Gastrocnemius medialis (tissue), 4 donors: ENCODE measurements around the gene TTLL3. TPM values are rescaled to one million over a fixed set of nuclear protein-coding genes. Genes with fewer than 3 reads are reported as not detected.

ENCODE experiments used
- ATAC-seq, 2 donors: fragments of 150-250 bp; one replicate each; pipeline ENCODE4 v1.9.1; 2016
- DNase-seq, 2 donors: peaks; one replicate each; pipeline ENCODE4 v3.0.0-alpha.2; 2019
- H3K27ac ChIP-seq, 4 donors: fragments of 200-600 bp; sonication (generic); 1 replicate in 1 of 4; 2 replicates in 3 of 4; pipeline ENCODE4 v1.5.1; 2016 to 2018; ENCODE audit warnings: mild to moderate bottlenecking in 2 of 4, moderate library complexity in 1 of 4
- H3K27me3 ChIP-seq, 3 donors: fragments of 200-600 bp; sonication (generic) in 2 of 3; 1 replicate in 1 of 3; 2 replicates in 2 of 3; pipeline versions ENCODE4 v1.5.1 to v1.6.0; 2016 to 2019; ENCODE audit warnings: mild to moderate bottlenecking in 1 of 3, moderate library complexity in 1 of 3
- H3K36me3 ChIP-seq, 2 donors: fragments of 200-600 bp; sonication (generic) in 1 of 2; one replicate each; pipeline ENCODE4 v1.5.1; 2017 to 2018
- H3K4me1 ChIP-seq, 2 donors: fragments of 200-600 bp; sonication (generic) in 1 of 2; one replicate each; pipeline ENCODE4 v1.5.1; 2016 to 2017; ENCODE audit warnings: mild to moderate bottlenecking in 2 of 2
- H3K4me3 ChIP-seq, 4 donors: fragments of 200-600 bp; sonication (generic) in 3 of 4; 1 replicate in 1 of 4; 2 replicates in 3 of 4; pipeline ENCODE4 v1.5.1; 2016 to 2019; ENCODE audit warnings: mild to moderate bottlenecking in 2 of 4
- H3K9me3 ChIP-seq, 3 donors: fragments of 200-600 bp; sonication (generic) in 2 of 3; 1 replicate in 1 of 3; 2 replicates in 2 of 3; pipeline ENCODE4 v1.5.1; 2016 to 2019
- POLR2A ChIP-seq, 2 donors: fragments of 450-650 bp; IDR thresholded peaks; one replicate each; pipeline ENCODE4 v1.6.1; 2017; ENCODE audit warnings: antibody characterized with exemption in 2 of 2, mild to moderate bottlenecking in 2 of 2, moderate library complexity in 2 of 2
- in situ Hi-C, 4 donors: fragments of 200-750 bp; cut with MboI; loops; one replicate each; pipeline versions ENCODE4 v1.15.0 to v1.8.0; 2017; ENCODE audit warnings: low sequenced_read_pairs in 4 of 4
- intact Hi-C: fragments of 100-400 bp; cut with DNase I; formaldehyde crosslinking; loops from one replicate; pipeline ENCODE4 v1.15.1; 2023; ENCODE audit warnings: low total_unique reads
- total RNA-seq, 4 donors: library from RNA; depleted of rRNA; stranded (reverse); fragments of >200 nt; gene quantifications; one replicate each; pipeline versions ENCODE4 v1.1.0 to v1.2.3, GENCODE V29; 2016
- TF ChIP-seq, protein P1 (sequence below), 5 experiments: fragments of 450-650 bp in 3 of 5; fragments of 200-600 bp in 2 of 5; sonication (generic) in 2 of 5; IDR thresholded peaks in 4 of 5; conservative IDR thresholded peaks in 1 of 5; 1 replicate in 4 of 5; 2 replicates in 1 of 5; pipeline ENCODE4 v1.5.1; 2016 to 2019; ENCODE audit warnings: antibody characterized with exemption in 5 of 5, mild to moderate bottlenecking in 3 of 5, moderate library complexity in 3 of 5

Gene TTLL3
- total RNA-seq, 4 donors from 2014 or later: 3.2 to 17.6 (median 8.5) TPM

DNA sequence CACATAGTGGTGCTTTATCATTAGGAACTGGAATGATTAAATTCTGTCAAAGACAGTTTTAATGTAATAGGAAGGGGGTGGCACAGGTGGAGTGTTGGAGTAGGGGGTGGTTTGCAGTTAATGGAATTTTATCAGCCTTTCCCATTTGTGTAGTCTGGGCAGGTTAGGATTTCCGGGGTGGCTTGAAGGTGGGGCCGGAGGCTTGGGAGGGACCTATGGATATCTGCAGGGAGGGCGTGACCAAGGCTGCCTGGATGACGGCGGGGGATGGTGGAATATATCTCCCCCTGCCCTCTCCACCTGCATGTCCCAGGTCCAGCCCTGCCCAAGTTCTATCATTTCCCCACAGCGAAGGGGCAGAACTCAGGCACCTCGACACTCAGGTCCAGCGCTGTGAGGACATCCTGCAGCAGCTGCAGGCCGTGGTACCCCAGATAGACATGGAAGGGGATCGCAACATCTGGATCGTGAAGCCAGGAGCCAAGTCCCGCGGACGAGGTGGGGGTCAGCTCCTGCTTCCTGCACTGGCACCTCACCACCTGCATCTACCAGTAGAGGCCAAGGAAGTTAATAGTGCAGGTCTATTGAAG, 15.5 kb downstream of the TTLL3 start:
- intact Hi-C loops: no loop called here
- no peak for ATAC-seq
- DNase-seq: no peak

DNA sequence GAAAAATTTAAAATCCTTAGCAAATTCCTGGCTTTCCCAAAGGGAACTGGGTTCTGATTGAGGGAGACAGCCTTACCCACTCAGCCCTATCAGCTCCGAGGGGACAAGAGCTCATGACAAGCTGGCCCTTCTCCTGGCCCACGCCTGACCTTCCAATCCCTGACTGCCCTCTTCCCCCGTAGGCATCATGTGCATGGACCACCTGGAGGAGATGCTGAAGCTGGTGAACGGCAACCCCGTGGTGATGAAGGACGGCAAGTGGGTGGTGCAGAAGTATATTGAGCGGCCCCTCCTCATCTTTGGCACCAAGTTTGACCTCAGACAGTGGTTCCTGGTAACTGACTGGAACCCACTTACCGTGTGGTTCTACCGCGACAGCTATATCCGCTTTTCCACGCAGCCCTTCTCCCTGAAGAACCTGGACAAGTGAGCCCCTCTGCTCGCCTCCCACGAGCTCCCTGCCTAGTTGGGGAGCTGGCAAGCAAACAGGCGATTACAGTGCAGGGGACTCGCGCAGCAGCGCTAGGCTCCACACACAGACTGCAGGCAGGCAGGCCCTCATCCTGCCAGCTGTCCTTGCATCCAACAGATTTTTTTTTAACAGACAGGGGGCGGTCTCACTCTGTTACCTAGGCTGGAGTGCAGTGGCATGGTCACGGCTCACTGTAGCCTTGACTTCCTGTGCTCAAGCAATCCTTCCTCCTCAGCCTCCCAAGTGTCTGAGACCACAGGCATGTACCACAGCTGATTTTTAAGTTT, 16.9 kb downstream of the TTLL3 start:
- Histone ChIP-seq H3K27ac (no peak overlapping the region), H3K36me3 (peaks cover 0 to 21% of the 10 kb centered on the region in 2 donors), H3K9me3 (no peaks in the 10 kb centered on the region), H3K4me3 (no peak overlapping the region), H3K4me1 (no peaks in the 10 kb centered on the region), H3K27me3 (no peaks in the 10 kb centered on the region)
- DNase-seq (no peak), ATAC-seq (no peak)
- intact Hi-C loops: no loop called here
- TF ChIP-seq POLR2A (IDR thresholded peaks at IDR 0.05): no peak
- TF ChIP-seq, protein P1, sequence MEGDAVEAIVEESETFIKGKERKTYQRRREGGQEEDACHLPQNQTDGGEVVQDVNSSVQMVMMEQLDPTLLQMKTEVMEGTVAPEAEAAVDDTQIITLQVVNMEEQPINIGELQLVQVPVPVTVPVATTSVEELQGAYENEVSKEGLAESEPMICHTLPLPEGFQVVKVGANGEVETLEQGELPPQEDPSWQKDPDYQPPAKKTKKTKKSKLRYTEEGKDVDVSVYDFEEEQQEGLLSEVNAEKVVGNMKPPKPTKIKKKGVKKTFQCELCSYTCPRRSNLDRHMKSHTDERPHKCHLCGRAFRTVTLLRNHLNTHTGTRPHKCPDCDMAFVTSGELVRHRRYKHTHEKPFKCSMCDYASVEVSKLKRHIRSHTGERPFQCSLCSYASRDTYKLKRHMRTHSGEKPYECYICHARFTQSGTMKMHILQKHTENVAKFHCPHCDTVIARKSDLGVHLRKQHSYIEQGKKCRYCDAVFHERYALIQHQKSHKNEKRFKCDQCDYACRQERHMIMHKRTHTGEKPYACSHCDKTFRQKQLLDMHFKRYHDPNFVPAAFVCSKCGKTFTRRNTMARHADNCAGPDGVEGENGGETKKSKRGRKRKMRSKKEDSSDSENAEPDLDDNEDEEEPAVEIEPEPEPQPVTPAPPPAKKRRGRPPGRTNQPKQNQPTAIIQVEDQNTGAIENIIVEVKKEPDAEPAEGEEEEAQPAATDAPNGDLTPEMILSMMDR (IDR thresholded peaks at IDR 0.05 in 4 of 5, conservative IDR thresholded peaks at IDR 0.05 in 1 of 5): no peak
- in situ Hi-C loops: no loop called here

More for the DNA sequence above, 15.5 kb downstream of the TTLL3 start:
- Histone ChIP-seq H3K27me3 (no peaks in the 10 kb centered on the region), H3K36me3 (peaks cover 0 to 13% of the 10 kb centered on the region in 2 donors), H3K9me3 (no peaks in the 10 kb centered on the region), H3K4me1 (no peaks in the 10 kb centered on the region), H3K4me3 (no peak overlapping the region), H3K27ac (no peak overlapping the region)
- TF ChIP-seq, protein P1 (IDR thresholded peaks at IDR 0.05 in 4 of 5, conservative IDR thresholded peaks at IDR 0.05 in 1 of 5): no peak
- TF ChIP-seq POLR2A (IDR thresholded peaks at IDR 0.05): no peak
- in situ Hi-C loops: no loop called here

DNA sequence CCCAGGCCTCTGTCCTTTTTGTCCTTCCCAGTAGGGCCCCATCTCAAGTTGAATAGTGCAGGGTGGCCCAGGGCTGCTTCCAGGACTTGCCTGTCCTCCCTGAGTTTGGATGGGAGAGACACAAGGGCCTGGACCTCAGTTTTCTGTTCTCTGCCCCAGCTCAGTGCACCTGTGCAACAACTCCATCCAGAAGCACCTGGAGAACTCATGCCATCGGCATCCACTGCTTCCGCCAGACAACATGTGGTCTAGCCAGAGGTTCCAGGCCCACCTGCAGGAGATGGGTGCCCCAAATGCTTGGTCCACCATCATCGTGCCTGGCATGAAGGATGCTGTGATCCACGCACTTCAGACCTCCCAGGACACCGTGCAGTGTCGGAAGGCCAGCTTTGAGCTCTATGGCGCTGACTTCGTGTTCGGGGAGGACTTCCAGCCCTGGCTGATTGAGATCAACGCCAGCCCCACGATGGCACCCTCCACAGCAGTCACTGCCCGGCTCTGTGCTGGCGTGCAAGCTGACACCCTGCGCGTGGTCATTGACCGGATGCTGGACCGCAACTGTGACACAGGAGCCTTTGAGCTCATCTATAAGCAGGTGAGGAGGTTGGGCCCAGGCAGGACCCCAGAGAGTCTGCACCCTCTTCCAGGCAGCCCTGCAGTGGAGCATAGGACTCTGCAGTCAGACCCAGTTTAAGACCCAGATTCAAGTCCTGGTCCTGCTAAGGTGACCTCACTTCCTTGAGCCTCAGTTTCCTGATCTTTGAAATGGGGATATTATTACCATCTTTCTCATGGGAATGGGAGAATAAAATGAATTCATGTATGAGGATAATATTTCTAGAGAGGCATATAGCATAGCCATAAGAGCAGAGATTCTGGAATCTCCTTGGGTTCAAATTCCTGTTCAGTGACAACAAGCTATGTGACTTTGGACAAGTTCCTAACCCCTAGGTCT, 19.0 kb downstream of the TTLL3 start:
- no peaks in the 10 kb centered on the region for H3K9me3 ChIP-seq
- TF ChIP-seq, protein P1 (IDR thresholded peaks at IDR 0.05 in 4 of 5, conservative IDR thresholded peaks at IDR 0.05 in 1 of 5): no peak
- TF ChIP-seq POLR2A (IDR thresholded peaks at IDR 0.05): no peak
- in situ Hi-C loops (no loop called here), intact Hi-C loops (no loop called here)
- no peak overlapping the region for H3K4me3 ChIP-seq
- no peak for DNase-seq
- H3K27ac ChIP-seq: no peak overlapping the region
- peaks cover 0 to 28% of the 10 kb centered on the region in 2 donors for H3K36me3 ChIP-seq
- ATAC-seq: no peak
- H3K27me3 ChIP-seq: no peaks in the 10 kb centered on the region
- no peaks in the 10 kb centered on the region for H3K4me1 ChIP-seq

DNA sequence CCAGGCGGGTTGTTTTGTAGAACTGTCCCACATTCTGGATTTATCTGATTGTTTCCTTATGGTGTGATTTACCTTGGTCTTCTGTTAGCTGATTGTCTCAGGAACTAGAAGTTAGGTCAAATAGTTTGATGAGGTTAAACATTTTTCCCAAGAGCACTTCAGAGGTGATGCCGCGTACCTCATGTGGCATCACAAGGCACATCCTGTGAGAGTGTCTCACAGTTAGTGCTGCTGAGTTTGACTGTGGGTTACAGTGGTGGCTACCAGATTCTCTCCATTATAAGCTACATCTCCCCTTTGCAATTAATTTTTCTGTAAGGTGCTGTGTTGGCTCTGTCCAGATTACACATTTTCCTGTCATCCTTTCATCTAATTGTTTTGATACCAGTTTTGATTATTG, 21.2 kb downstream of the TTLL3 start:
- in situ Hi-C loops (no loop called here), intact Hi-C loops (no loop called here)
- Histone ChIP-seq H3K4me1 (no peaks in the 10 kb centered on the region), H3K9me3 (no peaks in the 10 kb centered on the region), H3K27me3 (no peaks in the 10 kb centered on the region), H3K36me3 (peaks cover 0 to 44% of the 10 kb centered on the region in 2 donors), H3K27ac (no peak overlapping the region), H3K4me3 (no peak overlapping the region)
- no peak for TF ChIP-seq POLR2A (IDR thresholded peaks at IDR 0.05)
- TF ChIP-seq, protein P1 (IDR thresholded peaks at IDR 0.05 in 4 of 5, conservative IDR thresholded peaks at IDR 0.05 in 1 of 5): no peak
- no peak for DNase-seq
- no peak for ATAC-seq
